Ishikawa (cell line): ENCODE data around the gene NTM.

Source experiments
- CEBPB ChIP-seq: IDR thresholded peaks from 2 replicates; pipeline ENCODE4 v1.6.1; 2012
- EP300 ChIP-seq: IDR thresholded peaks from 2 replicates; pipeline ENCODE4 v1.6.1; 2012; ENCODE audit warnings: borderline replicate concordance
- NFIC ChIP-seq: IDR thresholded peaks from 2 replicates; pipeline ENCODE4 v1.6.1; 2012
- REST ChIP-seq: IDR thresholded peaks from 2 replicates; pipeline ENCODE4 v1.6.1; 2012; ENCODE audit warnings: low read depth, mild to moderate bottlenecking
- TAF1 ChIP-seq: IDR thresholded peaks from 2 replicates; pipeline ENCODE4 v1.6.1; 2012; ENCODE audit warnings: low read depth, mild to moderate bottlenecking
- TCF12 ChIP-seq: IDR thresholded peaks from 2 replicates; pipeline ENCODE4 v1.6.1; 2012; ENCODE audit warnings: low read depth
- TF ChIP-seq, protein P1 (sequence below): IDR thresholded peaks from 2 replicates; pipeline ENCODE4 v1.6.1; 2012

GRCh38 chr11:131687291-131688047, 317.1 kb downstream of the NTM start:
- no peak for TF ChIP-seq EP300
- no peak for TF ChIP-seq REST
- TF ChIP-seq CEBPB: no peak
- no peak for TF ChIP-seq NFIC
- TF ChIP-seq TAF1: no peak
- TF ChIP-seq, protein P1, sequence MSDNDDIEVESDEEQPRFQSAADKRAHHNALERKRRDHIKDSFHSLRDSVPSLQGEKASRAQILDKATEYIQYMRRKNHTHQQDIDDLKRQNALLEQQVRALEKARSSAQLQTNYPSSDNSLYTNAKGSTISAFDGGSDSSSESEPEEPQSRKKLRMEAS: no peak
- TF ChIP-seq TCF12: no peak
